SU-DHL-6 (cell line): ENCODE measurements around the gene DICER1.

Experiments
- H2AFZ ChIP-seq: fragments of 200-600 bp; sonication (generic); 2 replicates; pipeline ENCODE4 v1.6.1; 2014; ENCODE audit warnings: low read depth, mild to moderate bottlenecking, moderate library complexity, mixed read lengths, antibody characterized with exemption, low read length; ENCODE audit not compliant: severe bottlenecking
- H3F3A ChIP-seq: fragments of 200-600 bp; shearing (Covaris generic); 2 replicates; pipeline ENCODE4 v1.6.0; 2016; ENCODE audit warnings: antibody characterized with exemption, mild to moderate bottlenecking; ENCODE audit not compliant: insufficient read depth
- H3K27ac ChIP-seq: fragments of 200-600 bp; sonication (generic); 2 replicates; pipeline ENCODE4 v1.5.1; 2016; ENCODE audit warnings: low read depth, mild to moderate bottlenecking, low read length, moderate library complexity, mixed read lengths
- H3K27me3 ChIP-seq: fragments of 200-600 bp; sonication (generic), shearing (Covaris generic); 2 replicates; pipeline ENCODE4 v1.6.0; 2014; ENCODE audit warnings: mild to moderate bottlenecking, low read length
- H3K36me3 ChIP-seq: fragments of 200-600 bp; sonication (generic); 2 replicates; pipeline ENCODE4 v1.6.1; 2014; ENCODE audit warnings: mild to moderate bottlenecking, low read length, mixed read lengths
- H3K4me2 ChIP-seq: fragments of 300-600, 200-600 bp; shearing (Covaris generic), sonication (generic); 2 replicates; pipeline ENCODE4 v1.6.0; 2014; ENCODE audit warnings: low read length, low read depth, mild to moderate bottlenecking; ENCODE audit not compliant: poor library complexity, severe bottlenecking
- H3K4me3 ChIP-seq: fragments of 200-600 bp; sonication (generic); 2 replicates; pipeline ENCODE4 v1.5.1; 2014; ENCODE audit warnings: antibody characterized with exemption, low read length, mild to moderate bottlenecking, mixed read lengths; ENCODE audit not compliant: insufficient read depth, poor library complexity, severe bottlenecking
- H3K79me2 ChIP-seq: fragments of 200-600 bp; sonication (generic); 2 replicates; pipeline ENCODE4 v1.6.1; 2014; ENCODE audit warnings: mild to moderate bottlenecking, low read length, moderate library complexity; ENCODE audit not compliant: insufficient read depth
- H3K9ac ChIP-seq: fragments of 200-600 bp; sonication (generic); 2 replicates; pipeline ENCODE4 v1.7.0; 2014; ENCODE audit warnings: mild to moderate bottlenecking, low read length
- H3K9me2 ChIP-seq: fragments of 200-600 bp; sonication (generic); replicated peaks from 2 replicates; pipeline ENCODE4 v1.6.1; 2014; ENCODE audit warnings: low read length; ENCODE audit not compliant: insufficient read depth
- H3K9me3 ChIP-seq: fragments of 200-600 bp; sonication (generic); 2 replicates; pipeline ENCODE4 v1.6.1; 2014; ENCODE audit warnings: low read length, mixed read lengths; ENCODE audit not compliant: insufficient read depth
- H4K20me1 ChIP-seq: fragments of 200-600 bp; sonication (generic); 2 replicates; pipeline ENCODE4 v1.6.1; 2014; ENCODE audit warnings: low read depth, mild to moderate bottlenecking, antibody characterized with exemption, low read length, moderate library complexity, mixed read lengths
- CTCF ChIP-seq: fragments of 200-600 bp; sonication (generic); IDR thresholded peaks from one replicate; pipeline ENCODE4 v1.5.1; 2017; ENCODE audit warnings: antibody characterized with exemption, mild to moderate bottlenecking, low read length, moderate library complexity; ENCODE audit not compliant: insufficient read depth, poor library complexity, severe bottlenecking
- EZH2phosphoT487 ChIP-seq: fragments of 200-600 bp; sonication (generic), shearing (Covaris generic); conservative IDR thresholded peaks from 2 replicates; pipeline ENCODE4 v1.6.1; 2018; ENCODE audit warnings: mild to moderate bottlenecking, antibody characterized with exemption, low read length, moderate library complexity, mixed read lengths

DICER1 gene

GRCh38 chr14:95119336-95119735 lies 38.0 kb downstream of the DICER1 start:
- H3K9ac ChIP-seq, result no peak overlapping the region
- no peaks in the 10 kb centered on the region for H3K9me3 ChIP-seq
- H3K4me2 ChIP-seq, result no peak overlapping the region
- no peaks in the 10 kb centered on the region for H3K27me3 ChIP-seq
- H3K4me3 ChIP-seq, result no peak overlapping the region
- TF ChIP-seq CTCF, result no peak
- no peak for TF ChIP-seq EZH2phosphoT487
- H3K27ac ChIP-seq, result no peak overlapping the region
- no peaks in the 10 kb centered on the region for H3K9me2 ChIP-seq
- H3K36me3 ChIP-seq, result peaks cover 33% of the 10 kb centered on the region; the same call in 1 of the 2 replicates
- no peaks in the 10 kb centered on the region for H3F3A ChIP-seq
- H2AFZ ChIP-seq, result no peak overlapping the region
- H3K79me2 ChIP-seq, result no peaks in the 10 kb centered on the region
- H4K20me1 ChIP-seq, result no peaks in the 10 kb centered on the region

- peaks cover 26% of the 10 kb centered on the region; the same call in 1 of the 2 replicates for H3K36me3 ChIP-seq
- no peak overlapping the region for H3K4me2 ChIP-seq
- H3K27me3 ChIP-seq, result no peaks in the 10 kb centered on the region
- H3K9me3 ChIP-seq, result no peaks in the 10 kb centered on the region
- H3K9ac ChIP-seq, result no peak overlapping the region
- no peaks in the 10 kb centered on the region for H3F3A ChIP-seq
- H3K79me2 ChIP-seq, result no peaks in the 10 kb centered on the region
- H3K9me2 ChIP-seq, result no peaks in the 10 kb centered on the region
- TF ChIP-seq EZH2phosphoT487 (no peak), CTCF (no peak)
- H3K27ac ChIP-seq, result no peak overlapping the region
- H3K4me3 ChIP-seq, result no peak overlapping the region
- no peak overlapping the region for H2AFZ ChIP-seq
- no peaks in the 10 kb centered on the region for H4K20me1 ChIP-seq
Measured at GRCh38 chr14:95117937-95118721, 39.2 kb downstream of the DICER1 start.

- peaks cover 46% of the 10 kb centered on the region; the same call in 1 of the 2 replicates for H3K36me3 ChIP-seq
- H3K27me3 ChIP-seq, result no peaks in the 10 kb centered on the region
- no peak overlapping the region for H3K4me2 ChIP-seq
- H2AFZ ChIP-seq, result no peak overlapping the region
- H3K4me3 ChIP-seq, result no peak overlapping the region
- H3K27ac ChIP-seq, result no peak overlapping the region
- H3K9me2 ChIP-seq, result no peaks in the 10 kb centered on the region
- H3K9me3 ChIP-seq, result no peaks in the 10 kb centered on the region
- no peaks in the 10 kb centered on the region for H4K20me1 ChIP-seq
- no peaks in the 10 kb centered on the region for H3K79me2 ChIP-seq
- TF ChIP-seq CTCF (no peak), EZH2phosphoT487 (no peak)
- H3K9ac ChIP-seq, result no peak overlapping the region
- no peaks in the 10 kb centered on the region for H3F3A ChIP-seq
Measured at GRCh38 chr14:95113476-95113875, 43.9 kb downstream of the DICER1 start.
